Activated CD4-positive, CD25-positive, alpha-beta regulatory T cell treated with anti-CD3 and anti-CD28 coated beads, Interleukin-2, amount 50 U/mL, for 16 hours (primary cell): ENCODE measurements around the gene STUM.

Experiments used
- DNase-seq: peaks from one replicate; pipeline ENCODE4 v3.0.0-alpha.2; 2020; ENCODE audit warnings: low read depth, low spot score

The STUM gene

DNA sequence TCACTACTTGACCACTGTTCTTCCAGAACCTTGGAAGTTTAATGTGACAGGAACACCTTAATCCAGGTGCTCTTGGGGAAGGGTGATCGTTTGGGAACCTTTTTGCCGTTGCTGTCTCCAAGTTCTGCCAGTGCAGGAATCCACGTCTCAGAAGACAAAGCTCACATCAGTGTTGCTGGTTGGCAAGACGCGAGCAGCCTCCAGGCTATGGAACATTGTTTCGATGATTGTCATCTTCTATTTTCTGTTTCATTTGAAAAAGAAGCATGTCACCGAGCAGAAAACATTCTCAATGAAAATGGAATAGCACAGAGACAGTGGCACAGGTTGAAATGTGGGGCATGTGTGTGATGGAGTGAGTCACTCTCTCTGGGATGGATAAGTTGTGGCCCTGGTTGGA, 11.7 kb downstream of the STUM start:
- no peak for DNase-seq

DNA sequence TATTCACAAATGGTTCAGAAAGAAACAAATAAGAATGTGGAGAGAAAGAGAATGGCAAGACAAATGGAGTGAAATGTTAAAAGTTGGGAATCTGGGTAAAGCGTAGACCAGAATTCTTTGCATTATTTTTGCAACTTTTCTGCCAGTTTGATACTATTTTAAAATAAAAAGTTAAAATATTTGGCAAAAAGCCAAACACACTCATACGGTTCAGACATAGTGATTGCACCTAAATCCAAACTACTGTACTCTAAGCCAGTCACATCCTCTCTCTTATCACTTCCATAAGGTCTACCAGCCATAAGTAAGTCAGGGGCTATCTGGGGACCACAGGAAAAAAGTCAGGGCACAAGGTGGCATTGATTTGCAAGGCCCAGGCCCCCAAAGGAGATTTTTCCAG, 14.4 kb downstream of the STUM start:
- no peak for DNase-seq

DNA sequence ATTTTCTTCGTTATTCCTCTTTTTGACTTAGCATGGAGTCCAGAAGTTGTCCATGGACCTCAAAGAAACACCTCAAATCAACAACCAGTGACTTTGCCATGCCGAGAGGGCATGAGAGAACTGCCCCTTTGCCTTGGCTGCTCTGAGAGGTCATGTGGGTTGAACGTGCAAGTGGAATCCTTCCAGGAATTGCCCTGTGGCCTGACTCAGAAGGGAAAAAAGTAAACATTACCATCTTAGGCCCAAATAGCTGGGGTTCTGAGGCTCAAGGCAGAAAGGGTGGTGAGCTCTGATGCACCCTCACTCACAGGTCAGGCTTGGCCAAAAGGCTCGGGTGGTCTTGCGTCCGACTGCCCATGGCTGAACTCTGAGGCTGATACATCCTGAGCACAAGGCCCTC, 15.1 kb downstream of the STUM start:
- DNase-seq = no peak

DNA sequence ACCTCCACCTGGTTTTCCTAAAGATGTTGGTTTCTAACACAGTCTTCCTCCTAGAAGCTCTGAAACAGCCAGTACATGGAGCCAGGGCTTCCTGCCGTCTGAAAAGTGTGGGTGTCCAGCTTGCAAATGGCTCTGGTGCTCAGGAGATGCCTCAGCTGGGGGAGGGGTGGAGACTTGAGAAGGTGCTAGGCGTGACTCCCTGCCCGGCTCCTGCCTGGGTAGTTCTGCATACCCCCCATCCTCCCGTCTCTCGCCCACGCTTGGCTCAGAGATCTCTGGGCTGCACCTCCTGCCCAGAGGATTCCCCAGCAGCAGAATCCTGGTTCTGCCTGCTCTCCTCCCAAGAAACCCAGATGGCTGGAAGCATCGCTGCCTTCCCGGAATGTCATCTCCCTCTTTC, 16.9 kb downstream of the STUM start:
- no peak for DNase-seq

DNA sequence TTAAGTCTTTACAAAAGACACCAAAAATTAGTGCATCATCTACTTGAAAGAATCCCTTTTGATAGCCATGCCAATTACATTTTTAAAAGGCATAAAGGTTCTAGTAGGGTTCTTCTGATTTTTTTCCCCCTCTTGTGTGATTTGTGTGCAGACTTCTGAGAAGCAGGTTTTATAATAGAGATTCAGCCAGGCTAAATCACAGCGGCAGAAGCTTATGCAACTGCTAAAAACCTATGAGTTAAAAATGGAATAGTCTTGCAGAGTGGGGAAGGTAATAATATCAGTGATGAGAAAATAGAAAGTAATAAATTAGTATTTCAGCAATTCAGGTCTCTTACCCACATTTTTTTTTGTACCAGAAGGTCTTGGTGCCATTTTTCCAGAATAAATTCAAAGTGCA, 17.7 kb downstream of the STUM start:
- DNase-seq = no peak

DNA sequence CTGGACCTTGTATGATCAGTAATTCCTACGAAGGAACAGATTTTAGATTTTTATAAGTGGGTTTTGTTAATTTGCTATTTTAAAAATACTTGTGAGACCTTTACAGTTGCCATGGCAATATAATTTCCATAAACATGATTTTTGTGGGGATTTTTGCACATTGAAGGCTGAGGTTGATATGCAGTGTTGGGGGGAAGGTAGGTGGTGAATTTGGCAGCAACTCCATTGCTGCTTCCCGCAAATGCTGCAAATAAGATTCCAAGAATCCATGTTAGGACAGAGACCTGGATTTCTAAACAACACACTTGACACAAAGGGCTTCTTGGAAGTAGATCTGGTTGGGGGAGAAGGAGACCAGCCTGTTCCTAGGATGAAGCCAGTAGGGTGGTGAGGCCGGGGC, 18.2 kb downstream of the STUM start:
- DNase-seq = no peak

DNA sequence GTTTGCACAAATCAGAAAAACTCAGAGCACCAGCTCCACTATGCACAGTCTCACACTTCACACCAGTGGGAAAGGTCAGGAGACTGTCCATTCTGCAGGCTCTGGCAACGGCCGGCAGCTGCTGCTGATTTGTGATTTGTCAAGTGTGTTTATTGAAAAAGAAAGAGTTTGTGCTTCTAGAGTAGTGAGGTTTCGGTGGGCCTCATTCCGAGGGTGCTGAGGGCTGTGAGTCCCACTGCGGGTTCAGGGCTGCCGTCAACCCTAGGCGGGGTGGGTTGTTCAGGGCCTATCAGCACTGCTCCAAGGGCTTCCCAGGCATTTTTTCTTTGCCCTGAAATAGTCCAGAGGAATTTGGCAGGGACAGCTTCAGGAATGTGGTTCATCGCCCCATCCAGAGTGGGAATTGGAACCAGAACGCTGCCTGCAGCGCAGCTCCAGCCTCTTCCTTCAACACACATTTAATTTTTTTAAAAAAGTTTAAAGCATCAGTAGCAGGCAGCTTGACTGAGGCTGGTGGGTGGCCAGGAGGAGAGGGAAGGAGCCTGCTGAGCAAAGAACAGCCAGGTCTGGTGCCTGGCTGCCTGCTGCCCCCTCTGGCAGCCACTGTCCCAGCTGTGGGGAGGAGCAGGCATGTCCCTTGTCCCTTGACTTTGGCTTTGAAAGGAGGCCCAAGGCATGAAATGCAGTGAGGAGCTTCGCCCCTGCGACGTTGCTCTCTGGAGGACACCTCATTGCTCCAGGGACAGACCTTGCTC, 19.7 kb downstream of the STUM start:
- no peak for DNase-seq

DNA sequence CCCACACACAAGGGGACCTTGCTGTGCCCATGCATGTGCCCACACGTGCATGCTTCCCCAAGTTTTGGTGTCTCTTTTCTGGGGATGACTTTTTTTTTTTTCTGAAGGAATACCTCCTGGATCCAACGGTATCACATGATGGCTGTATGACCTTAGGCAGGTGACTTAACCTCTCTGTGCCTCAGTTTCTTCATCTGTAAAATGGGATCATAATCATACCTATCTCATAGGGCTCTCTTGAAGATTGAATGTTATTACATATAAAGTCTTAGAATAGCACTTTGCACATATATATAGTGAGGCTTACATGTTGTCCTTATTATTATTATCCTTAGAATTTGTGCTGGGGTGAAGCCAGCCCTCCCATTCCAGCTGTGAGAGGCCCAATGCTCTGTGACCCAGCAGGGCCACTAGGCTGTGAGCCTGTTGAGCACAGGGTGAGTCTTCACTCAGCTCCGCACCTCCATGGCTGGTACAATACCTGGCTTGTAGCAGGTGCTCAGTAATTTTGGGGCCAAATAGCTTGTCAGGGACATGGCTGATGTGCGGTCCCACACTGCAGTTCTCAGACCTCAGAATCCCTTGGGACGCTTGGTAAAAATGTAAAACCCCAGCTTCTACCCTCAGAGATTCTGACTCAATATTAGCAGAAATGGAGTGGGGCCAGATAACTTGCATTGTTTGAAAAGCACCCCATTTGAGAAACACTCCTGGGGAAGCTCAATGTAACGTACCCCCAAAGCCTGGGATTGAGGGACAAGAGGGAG, 20.6 kb downstream of the STUM start:
- no peak for DNase-seq

DNA sequence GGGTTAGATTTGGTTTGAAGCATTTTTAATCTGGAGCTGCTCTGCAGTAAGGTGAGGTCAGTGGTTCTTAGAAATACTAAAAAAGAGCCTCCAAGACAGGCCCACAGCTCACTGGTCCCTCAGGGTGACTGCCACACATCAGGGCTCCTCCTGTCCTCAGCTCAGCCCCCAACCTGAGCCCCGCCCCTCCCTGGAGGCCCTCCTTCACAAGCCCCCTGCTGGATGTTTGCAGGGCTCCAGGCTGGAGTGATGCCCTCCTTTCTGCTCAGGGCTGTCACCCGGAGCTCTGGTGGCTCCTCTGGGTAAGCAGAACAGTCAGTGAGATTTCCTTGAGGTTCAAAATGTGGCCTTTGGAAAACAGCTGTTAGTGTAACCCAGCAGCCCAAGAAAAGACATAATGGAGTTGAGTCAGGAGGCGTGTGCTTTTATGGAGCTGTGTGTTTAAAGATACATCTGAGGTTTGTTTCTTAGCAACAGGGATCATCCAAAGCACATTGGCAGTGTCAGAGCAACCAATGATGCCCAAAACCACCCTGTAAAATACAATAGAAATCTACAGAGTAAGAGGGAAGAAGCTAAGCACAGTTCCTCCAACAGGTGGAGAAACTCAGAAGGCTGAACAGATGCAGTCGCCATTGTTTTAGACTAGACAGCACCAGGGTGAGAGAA, 21.4 kb downstream of the STUM start:
- no peak for DNase-seq

DNA sequence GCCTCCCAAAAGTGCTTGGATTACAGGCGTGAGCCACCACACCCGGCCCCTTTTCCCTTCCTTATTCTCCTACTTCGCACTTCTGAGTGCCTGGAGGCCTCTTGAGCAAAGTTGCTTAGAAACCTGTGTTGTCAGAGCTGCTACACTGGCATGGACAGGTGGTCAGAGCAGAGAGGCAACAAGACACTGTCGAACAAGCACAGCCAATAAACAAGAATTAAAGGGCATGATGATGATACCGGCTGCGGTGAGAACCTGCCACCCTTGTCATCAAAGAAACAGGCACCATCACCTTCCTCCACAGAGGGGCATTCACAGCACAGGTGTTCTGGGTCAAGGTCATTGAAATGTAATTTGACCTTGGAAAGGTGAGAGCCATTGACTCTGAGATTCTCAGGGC, 23.3 kb downstream of the STUM start:
- no peak for DNase-seq

DNA sequence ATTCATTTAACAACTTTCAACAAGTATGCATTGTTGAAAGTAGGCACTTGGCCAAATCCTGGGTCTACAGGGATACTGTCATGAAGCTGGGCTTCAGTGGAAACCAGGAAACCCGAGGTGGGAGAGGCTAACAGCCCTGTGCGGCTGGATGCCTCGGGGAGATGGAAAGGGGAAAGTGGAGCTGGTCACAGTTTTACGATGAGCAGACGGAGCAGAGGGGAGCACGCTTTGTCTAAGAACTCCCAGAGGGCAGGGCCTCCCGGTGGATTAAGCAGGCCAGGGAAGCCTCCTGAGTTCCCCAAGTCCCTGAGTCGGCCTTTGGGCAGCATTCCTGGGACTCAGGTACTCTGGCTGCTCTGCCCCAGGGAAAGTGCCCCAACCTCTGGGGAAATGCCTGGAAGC, 23.8 kb downstream of the STUM start:
- no peak for DNase-seq

DNA sequence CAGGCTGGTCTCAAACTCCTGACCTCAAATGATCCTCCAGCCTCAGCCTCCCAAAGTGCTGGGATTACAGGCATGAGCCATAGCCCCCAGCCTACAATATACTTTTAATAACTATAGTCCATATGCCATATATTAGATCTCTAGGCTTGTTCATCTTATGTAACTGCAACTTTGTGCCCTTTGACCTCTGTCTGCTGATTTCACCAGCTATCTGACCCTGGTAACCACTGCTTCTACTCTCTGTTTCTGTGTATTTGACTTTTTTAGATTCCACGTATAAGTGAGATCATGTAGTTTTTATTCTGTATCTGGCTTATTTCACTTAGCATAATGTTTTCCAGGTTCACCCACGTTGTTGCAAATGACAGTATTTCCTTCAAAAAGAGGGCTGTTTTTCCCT, 25.5 kb downstream of the STUM start:
- DNase-seq = no peak

DNA sequence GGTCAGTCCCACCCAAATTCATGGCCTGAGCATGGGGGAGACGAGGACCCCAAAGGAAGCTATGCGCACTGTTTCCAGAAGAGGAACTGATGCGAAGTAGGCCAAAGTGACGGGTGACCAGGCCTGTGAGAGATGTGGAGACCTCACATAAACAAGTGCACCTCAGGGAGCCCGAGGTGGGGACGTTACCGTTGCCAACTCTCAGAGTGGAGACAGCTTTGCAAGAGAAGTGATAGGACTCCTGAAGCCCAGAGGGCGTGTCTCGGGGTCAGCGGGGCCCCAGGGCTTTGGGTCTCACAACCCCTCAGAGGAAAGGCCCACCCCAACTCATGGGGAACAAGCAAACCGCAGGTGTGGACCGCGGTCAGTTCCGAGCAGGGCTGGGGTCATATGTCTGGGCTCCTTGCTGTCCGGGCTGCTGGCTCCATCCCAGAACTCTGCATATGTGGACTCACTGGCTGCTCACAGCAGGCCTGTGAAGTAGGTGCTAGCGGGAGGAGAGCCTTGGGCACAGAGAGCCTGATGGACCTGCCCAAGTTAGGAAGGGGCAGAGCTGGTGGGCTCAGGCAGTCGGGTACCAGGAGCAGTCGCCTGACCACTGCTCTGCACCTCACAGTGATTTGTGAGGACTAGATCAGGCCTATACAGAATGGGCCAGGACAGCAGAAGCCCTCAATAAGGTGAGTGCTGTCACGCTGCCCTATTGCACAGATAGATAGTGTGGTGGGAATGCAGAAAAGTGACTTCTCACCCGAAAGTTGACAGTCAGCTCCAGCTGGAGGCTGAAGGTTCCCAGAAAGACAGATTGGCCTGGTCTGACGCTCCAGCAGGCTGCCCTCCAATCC, 26.2 kb downstream of the STUM start:
- DNase-seq = no peak

DNA sequence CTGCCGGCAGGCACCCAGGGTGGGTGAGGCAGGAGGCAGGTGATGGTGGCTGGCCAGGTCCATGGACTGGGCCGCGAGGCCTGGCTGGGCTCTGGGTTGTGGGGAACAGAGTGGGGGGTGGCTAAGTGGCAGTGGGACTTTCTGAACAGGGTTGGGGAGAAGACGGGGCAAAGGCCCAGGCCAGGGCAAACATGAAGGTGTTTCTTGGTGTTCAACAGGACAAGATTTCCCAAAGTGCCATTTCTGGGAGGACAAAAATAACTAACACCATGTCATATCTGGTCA, 26.8 kb downstream of the STUM start:
- DNase-seq = no peak

DNA sequence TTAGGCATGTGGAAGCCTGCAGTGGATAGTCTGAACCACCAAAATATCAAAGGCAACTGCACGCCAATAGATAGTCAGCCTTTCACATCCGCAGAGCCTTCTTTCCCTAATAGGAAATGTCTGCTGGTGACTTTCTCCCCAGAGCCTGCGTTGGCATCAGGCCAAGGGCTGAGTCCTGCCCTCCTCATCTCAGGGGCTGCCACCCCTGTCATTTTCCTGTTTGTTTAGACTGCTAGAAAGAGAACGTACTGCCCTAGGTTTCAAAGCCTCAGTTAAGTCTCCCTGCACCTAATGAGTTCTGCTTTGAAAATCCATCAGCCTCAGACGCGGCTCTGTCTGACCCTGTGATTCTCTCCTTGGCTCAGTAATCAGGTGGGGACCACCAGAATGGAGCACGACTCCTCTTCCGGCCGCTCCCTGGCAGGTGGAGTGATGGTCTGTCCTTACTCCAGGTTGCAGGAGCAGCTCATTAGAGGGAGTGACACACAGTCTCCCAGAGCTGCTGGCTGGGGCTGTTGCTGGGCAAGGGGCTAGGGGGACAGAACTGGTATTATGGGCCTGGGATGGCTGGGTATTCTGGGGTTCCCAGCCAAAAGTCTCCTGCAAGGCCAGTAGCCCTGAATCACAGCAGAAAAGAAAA, 27.3 kb downstream of the STUM start:
- DNase-seq = no peak

DNA sequence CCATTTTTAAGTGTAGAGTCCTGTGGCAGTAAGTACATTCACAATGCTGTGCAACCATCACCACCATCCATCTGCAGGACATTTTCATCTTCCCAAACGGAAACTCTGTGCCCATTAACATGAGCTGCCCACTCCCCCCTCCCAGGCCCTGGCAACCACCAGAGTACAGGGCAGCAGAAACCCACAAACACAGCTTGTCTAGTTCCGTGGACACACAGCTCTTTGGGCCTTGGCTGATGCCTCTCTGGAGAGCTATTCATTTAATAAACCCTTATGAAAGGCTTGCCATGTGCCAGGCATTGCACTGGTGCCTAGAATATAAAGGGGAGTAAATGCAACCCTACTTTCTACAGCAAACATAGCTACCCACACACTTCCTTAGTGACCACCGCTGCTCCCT, 28.0 kb downstream of the STUM start:
- no peak for DNase-seq

DNA sequence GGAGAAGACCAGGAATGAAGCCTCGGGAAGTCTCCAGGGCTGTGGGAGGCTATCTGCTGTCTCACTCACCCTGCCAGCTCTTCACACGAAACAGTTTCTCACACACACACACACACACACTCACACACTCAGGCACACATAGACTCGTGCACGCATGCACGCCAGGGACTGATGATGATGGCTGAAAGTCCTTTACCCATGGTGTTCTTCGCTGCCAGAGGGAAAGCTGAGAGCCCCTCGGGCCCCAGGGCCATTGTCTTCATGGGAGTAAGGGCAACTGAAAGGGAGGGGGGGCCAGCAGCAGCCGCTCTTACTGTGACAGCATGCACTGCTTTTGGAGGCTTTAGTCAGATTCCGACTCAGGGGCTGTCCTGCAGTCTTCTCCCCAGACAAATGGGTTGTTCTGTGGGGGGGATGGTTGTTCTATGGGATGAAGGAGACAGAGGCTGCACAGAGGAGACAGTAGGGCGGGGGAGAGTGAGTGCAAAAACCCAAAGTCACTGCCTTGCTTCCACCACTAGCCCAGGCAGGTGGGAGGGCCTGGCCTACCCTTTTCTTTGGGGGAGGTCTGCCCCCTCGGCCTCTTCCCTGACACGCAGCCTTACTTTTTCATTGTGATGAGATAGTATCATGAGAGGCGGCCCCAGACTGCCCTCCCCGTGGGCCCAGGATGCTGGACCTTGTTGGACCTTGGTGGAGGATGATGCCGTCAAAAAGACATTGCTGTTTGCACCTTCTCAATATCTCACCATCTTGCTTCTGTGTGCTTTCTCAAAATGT, 29.0 kb downstream of the STUM start:
- DNase-seq = no peak

DNA sequence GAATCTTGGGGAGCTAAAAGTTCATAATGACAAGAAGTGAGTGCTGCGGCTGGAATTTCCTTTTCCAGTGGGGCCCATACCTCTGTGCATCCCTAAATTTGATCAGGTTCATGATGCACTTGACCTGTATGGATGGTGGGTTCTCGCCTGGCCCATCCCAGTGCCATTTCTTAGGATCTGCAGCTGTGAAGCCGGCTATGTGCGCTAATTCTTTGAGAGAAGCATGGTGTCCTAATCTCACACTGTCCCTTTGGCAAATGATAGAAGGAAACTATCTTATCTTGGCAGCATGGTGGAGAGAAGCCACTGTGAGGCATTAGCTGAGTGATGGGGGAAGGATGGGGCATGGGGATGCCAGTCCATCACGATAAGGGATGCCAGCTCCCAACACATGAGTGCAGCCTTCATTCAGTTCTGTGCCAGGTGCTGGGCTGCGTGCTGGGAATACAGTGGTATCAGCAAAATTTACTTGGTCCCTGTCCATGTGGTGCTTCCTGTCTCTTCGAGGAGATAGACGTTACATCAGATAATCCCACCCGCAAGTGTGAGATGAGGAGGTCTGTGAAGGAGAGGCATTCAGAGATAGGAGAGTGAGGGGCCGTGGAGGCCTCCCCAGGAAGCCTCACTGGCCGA, 30.5 kb downstream of the STUM start:
- no peak for DNase-seq

DNA sequence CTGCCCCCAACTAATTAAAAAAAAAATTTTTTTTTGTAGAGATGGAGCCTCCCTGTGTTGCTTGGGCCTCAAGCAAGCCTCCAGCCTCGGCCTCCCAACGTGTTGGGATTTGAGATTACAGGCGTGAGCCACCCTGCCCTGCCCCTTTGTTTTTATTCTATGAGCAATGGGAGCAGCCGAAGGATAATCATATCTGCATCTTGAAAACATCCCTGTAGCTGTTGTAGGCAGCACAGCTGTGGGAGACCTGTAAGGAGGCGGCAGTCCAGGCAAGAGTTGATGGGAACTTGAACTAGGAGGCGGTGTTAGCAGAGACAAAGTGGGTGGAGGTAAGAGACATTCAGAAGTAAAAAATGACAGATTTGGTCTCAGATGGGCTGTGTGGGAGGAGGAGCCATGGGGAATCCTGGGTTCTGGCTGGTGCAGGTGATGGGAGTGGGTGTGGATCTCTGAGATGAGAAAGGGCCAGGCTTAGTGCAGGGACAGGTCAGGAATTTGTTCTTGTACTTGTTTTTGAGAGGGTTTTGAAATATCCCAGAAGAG, 31.3 kb downstream of the STUM start:
- no peak for DNase-seq

DNA sequence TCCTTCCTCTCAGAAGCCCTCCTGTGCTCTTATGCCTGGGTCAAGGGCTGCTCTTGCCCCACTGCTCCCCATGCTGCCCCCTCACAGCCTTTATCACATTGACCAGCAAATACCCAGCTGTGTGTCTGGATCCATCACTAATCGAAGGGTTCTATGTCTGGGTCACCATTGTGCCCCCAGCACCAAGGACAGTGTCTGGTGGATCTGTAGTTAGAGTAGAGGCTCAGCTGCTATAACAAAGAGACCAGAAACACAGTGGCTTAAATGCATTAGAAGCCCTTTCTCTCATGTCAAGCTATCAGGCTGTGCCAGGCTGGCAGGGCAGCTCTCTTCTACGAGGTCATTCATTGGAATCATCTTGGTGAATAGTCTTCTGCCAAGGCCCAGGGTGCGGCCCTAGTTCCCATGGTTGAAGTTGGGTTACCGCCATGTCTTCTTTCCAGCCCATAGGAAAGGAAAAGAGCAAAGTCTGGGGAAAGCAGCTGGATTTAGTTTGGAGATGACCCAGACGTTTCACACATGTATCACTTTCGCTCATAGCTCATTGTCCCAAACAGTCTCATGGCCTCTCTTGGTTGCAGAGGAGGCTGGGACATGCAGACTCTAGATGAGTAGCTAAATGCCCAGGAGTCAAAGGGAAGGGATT, 32.2 kb downstream of the STUM start:
- DNase-seq = no peak
